PC-3 (cell line): ENCODE data around the gene GOLGA1. TPM values are rescaled to one million over a fixed set of nuclear protein-coding genes. Genes with fewer than 3 reads are reported as not detected.

Source experiments
- ATAC-seq: fragments of 200-7000 bp; cut with Tn5 transposase; 2 replicates; pipeline ENCODE4 v1.9.1; 2020; ENCODE audit warnings: mild to moderate bottlenecking, moderate library complexity
- BruUV-seq: library from RNA; stranded (reverse); fragments of 400-500 nt; replicated peaks from 2 replicates; lab custom pipeline; 2021; lab: Mats Ljungman, UMichigan
- CTCF ChIA-PET: fragments of 300-600 bp; sonication (Branson Sonifier 250); formaldehyde crosslinking; loops from one replicate; lab custom pipeline; 2022; ENCODE audit warnings: antibody characterized with exemption; lab: Charles Lee
- POLR2A ChIA-PET: fragments of 300-600 bp; sonication (Branson Sonifier 250); formaldehyde crosslinking; loops from one replicate; lab custom pipeline; 2022; ENCODE audit warnings: antibody characterized with exemption; ENCODE audit not compliant: unreplicated experiment; lab: Charles Lee
- DNase-seq: peaks from one replicate; pipeline ENCODE4 v3.0.0-alpha.2; 2015
- H2AFZ ChIP-seq: fragments of 300-600 bp; sonication (generic); 2 replicates; pipeline ENCODE4 v1.6.0; 2016; ENCODE audit warnings: antibody characterized with exemption, low read length
- H3F3A ChIP-seq: fragments of 300-600 bp; sonication (generic); one replicate; pipeline ENCODE4 v1.6.0; 2017; ENCODE audit warnings: antibody characterized with exemption, low read length, control low read depth, mild to moderate bottlenecking; ENCODE audit not compliant: unreplicated experiment
- H3K27ac ChIP-seq: fragments of 300-600 bp; sonication (generic); 2 replicates; pipeline ENCODE4 v1.5.1; 2016; ENCODE audit warnings: mild to moderate bottlenecking, low read length
- H3K27me3 ChIP-seq: fragments of 300-600 bp; sonication (generic); 2 replicates; pipeline ENCODE4 v1.6.1; 2016; ENCODE audit warnings: low read length, mixed read lengths
- H3K36me3 ChIP-seq: fragments of 300-600 bp; sonication (generic); 2 replicates; pipeline ENCODE4 v1.6.1; 2016; ENCODE audit warnings: low read depth, mixed run types, low read length, mixed read lengths
- H3K4me1 ChIP-seq: fragments of 300-600 bp; sonication (generic); 2 replicates; pipeline ENCODE4 v1.5.1; 2016; ENCODE audit warnings: low read length; ENCODE audit not compliant: insufficient read depth
- H3K4me2 ChIP-seq: fragments of 300-600 bp; sonication (generic); 2 replicates; pipeline ENCODE4 v1.6.0; 2016; ENCODE audit warnings: low read length
- H3K4me3 ChIP-seq: fragments of 300-600 bp; sonication (generic); 2 replicates; pipeline ENCODE4 v1.5.1; 2016; ENCODE audit warnings: mild to moderate bottlenecking, low read length, mixed read lengths
- H3K79me2 ChIP-seq: fragments of 300-600 bp; sonication (generic); 2 replicates; pipeline ENCODE4 v1.6.1; 2017; ENCODE audit warnings: low read length, mixed read lengths
- H3K9ac ChIP-seq: fragments of 300-600 bp; sonication (generic); 2 replicates; pipeline ENCODE4 v1.6.0; 2016; ENCODE audit warnings: mild to moderate bottlenecking, low read length
- H3K9me2 ChIP-seq: fragments of 300-600 bp; sonication (generic); replicated peaks from 2 replicates; pipeline ENCODE4 v1.6.1; 2016; ENCODE audit warnings: mixed run types, low read length, mixed read lengths
- H3K9me3 ChIP-seq: fragments of 300-600 bp; sonication (generic); 2 replicates; pipeline ENCODE4 v1.6.1; 2016; ENCODE audit warnings: low read length, mixed read lengths
- H4K20me1 ChIP-seq: fragments of 300-600 bp; sonication (generic); 2 replicates; pipeline ENCODE4 v1.6.1; 2016; ENCODE audit warnings: low read length, mixed read lengths
- EZH2 ChIP-seq: fragments of 300-600 bp; sonication (generic); IDR thresholded peaks from one replicate; pipeline ENCODE4 v1.6.1; 2017; ENCODE audit warnings: antibody characterized with exemption, mild to moderate bottlenecking, low read length; ENCODE audit not compliant: unreplicated experiment
- EZH2phosphoT487 ChIP-seq: fragments of 300-600 bp; sonication (generic); IDR thresholded peaks from 2 replicates; pipeline ENCODE4 v1.6.1; 2018; ENCODE audit warnings: mild to moderate bottlenecking, antibody characterized with exemption, low read length, borderline replicate concordance
- intact Hi-C: fragments of 100-400 bp; cut with micrococcal nuclease; formaldehyde crosslinking; loops from 2 replicates; pipeline ENCODE4 v1.9.0; 2023
- total RNA-seq: library from RNA; depleted of rRNA; stranded (reverse); fragments of >200 nt; gene quantifications from 2 replicates; pipeline ENCODE4 v1.2.3, GENCODE V29; 2014
- TF ChIP-seq, protein P1 (sequence below): fragments of 300-600 bp; sonication (generic); conservative IDR thresholded peaks from 2 replicates; pipeline ENCODE4 v1.5.1; 2017; ENCODE audit warnings: antibody characterized with exemption, low read depth, mild to moderate bottlenecking, low read length

Gene GOLGA1
- total RNA-seq, 1 experiment from 2014 or later: 8.6 TPM

DNA sequence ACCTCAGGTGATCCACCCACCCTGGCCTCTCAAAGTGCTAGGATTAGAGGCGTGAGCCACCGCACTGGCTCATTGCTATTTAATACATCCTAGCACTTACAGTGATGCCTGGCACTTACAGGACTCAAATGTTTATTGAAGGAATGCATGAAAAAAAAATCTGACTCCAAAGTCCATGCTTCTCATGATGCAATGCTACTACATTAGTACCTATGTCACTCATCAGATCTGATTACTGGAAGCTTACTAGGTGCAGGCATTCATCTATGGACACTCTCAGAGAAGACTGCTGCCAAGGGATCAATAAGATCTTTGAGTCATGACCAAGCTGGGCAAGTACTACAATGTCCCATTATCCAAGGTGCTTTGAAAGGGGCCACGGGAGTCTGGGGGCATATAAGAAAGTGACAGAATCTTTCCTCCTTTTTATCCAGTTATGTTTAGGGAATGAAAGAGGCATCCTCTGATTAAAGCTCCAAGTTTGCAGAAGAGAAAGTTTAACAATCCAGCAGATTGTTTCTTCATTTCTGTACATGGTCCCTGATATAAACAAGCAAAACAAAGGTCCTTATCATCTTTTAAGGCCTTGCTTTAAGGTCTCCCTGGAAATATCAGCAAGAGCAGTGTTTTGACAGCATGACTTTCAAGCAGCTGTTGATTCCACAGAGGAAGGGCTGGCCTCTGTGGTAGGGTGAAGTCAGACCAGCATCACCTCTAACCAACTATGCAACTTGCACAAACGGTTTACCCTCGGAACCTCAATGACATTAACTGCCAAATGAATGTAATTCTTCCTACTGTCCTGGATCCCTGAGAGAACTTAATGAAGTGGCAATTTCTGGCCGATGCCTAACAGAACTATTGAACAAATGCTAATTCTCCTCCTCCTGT, 43.1 kb downstream of the GOLGA1 start:
- no TSS peak for BruUV-seq
- POLR2A ChIA-PET: no interaction called here
- H3K9me3 ChIP-seq: no peaks in the 10 kb centered on the region
- no peak overlapping the region for H2AFZ ChIP-seq
- ATAC-seq (no peak), DNase-seq (no peak)
- H3K9ac ChIP-seq: no peak overlapping the region
- CTCF ChIA-PET: no interaction called here
- no peak overlapping the region for H3K4me3 ChIP-seq
- H3K36me3 ChIP-seq: no peaks in the 10 kb centered on the region
- H3K27ac ChIP-seq: no peak overlapping the region
- H3K9me2 ChIP-seq: no peaks in the 10 kb centered on the region
- intact Hi-C loops: no loop called here
- no peak for TF ChIP-seq EZH2
- TF ChIP-seq, protein P1, sequence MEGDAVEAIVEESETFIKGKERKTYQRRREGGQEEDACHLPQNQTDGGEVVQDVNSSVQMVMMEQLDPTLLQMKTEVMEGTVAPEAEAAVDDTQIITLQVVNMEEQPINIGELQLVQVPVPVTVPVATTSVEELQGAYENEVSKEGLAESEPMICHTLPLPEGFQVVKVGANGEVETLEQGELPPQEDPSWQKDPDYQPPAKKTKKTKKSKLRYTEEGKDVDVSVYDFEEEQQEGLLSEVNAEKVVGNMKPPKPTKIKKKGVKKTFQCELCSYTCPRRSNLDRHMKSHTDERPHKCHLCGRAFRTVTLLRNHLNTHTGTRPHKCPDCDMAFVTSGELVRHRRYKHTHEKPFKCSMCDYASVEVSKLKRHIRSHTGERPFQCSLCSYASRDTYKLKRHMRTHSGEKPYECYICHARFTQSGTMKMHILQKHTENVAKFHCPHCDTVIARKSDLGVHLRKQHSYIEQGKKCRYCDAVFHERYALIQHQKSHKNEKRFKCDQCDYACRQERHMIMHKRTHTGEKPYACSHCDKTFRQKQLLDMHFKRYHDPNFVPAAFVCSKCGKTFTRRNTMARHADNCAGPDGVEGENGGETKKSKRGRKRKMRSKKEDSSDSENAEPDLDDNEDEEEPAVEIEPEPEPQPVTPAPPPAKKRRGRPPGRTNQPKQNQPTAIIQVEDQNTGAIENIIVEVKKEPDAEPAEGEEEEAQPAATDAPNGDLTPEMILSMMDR: no peak
- no peak for TF ChIP-seq EZH2phosphoT487
- H3F3A ChIP-seq: no peaks in the 10 kb centered on the region
- no peaks in the 10 kb centered on the region for H3K79me2 ChIP-seq
- H3K4me2 ChIP-seq: no peak overlapping the region
- no peaks in the 10 kb centered on the region for H3K4me1 ChIP-seq
- no peaks in the 10 kb centered on the region for H3K27me3 ChIP-seq
- no peaks in the 10 kb centered on the region for H4K20me1 ChIP-seq

DNA sequence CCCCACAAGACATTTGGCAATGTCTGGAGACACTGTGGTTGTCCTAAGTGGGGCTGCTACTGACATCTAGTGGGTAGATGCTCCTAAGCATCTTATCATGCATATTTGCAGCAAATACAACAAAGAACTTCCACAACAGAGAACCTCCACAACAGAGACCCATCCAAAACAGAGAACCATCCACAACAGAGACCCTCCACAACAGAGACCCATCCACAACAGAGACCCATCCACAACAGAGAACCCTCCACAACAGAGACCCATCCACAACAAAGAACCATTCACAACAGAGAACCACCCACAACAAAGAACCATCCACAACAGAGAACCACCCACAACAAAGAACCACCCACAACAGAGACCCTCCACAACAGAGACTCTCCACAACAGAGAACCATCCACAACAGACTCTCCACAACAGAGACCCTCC, 46.1 kb downstream of the GOLGA1 start:
- H3K4me1 ChIP-seq: no peaks in the 10 kb centered on the region
- no peaks in the 10 kb centered on the region for H3F3A ChIP-seq
- peak; percentile 48 for ATAC-seq
- H3K9me2 ChIP-seq: no peaks in the 10 kb centered on the region
- ChIA-PET POLR2A (no interaction called here), CTCF (no interaction called here)
- H3K4me3 ChIP-seq: no peak overlapping the region
- H3K79me2 ChIP-seq: no peaks in the 10 kb centered on the region
- no peak overlapping the region for H3K4me2 ChIP-seq
- H3K9ac ChIP-seq: no peak overlapping the region
- H2AFZ ChIP-seq: no peak overlapping the region
- no peaks in the 10 kb centered on the region for H3K27me3 ChIP-seq
- peak; percentile 39 for DNase-seq
- TF ChIP-seq, protein P1: peak; percentile 58
- TF ChIP-seq EZH2phosphoT487: no peak
- no peaks in the 10 kb centered on the region for H3K9me3 ChIP-seq
- no peaks in the 10 kb centered on the region for H3K36me3 ChIP-seq
- BruUV-seq: no TSS peak
- no peak overlapping the region for H3K27ac ChIP-seq
- H4K20me1 ChIP-seq: no peaks in the 10 kb centered on the region
- intact Hi-C loops: loop anchor here (1.0 kb wide), 1 partner anchor 123 kb away; the partner anchor contains the start of gene NR6A1
